Psoas muscle (tissue), 8 donors: Measurements from ENCODE around the gene PYGL. TPM values are rescaled to one million over a fixed set of nuclear protein-coding genes. Genes with fewer than 3 reads are reported as not detected.

Source experiments
- ATAC-seq, 4 donors: fragments of 200-7000 bp; cut with Tn5 transposase; one replicate each; pipeline ENCODE4 v1.9.1; 2020; ENCODE audit warnings: moderate library complexity in 3 of 4, mild to moderate bottlenecking in 2 of 4
- DNase-seq, 2 donors: peaks; one replicate each; pipeline ENCODE4 v3.0.0-alpha.2; 2020
- H3K27ac ChIP-seq: fragments of 200-600 bp; one replicate; pipeline ENCODE4 v1.8.0; 2022
- H3K27me3 ChIP-seq, 3 donors: fragments of 200-600 bp in 1 of 3; one replicate each; pipeline versions ENCODE4 v1.6.1 to v1.8.0; 2013 to 2022; ENCODE audit warnings: low read length in 2 of 3, mild to moderate bottlenecking in 2 of 3, moderate library complexity in 1 of 3; ENCODE audit not compliant: insufficient read depth in 3 of 3
- H3K36me3 ChIP-seq, 2 donors: fragments of 200-600 bp in 1 of 2; one replicate each; pipeline versions ENCODE4 v1.6.1 to v1.8.0; 2013 to 2022; ENCODE audit warnings: low read depth in 1 of 2, mild to moderate bottlenecking in 1 of 2, moderate library complexity in 1 of 2; ENCODE audit not compliant: insufficient read depth in 1 of 2
- H3K4me1 ChIP-seq: fragments of 200-600 bp; one replicate; pipeline ENCODE4 v1.8.0; 2022
- H3K4me3 ChIP-seq: fragments of 200-600 bp; one replicate; pipeline ENCODE4 v1.8.0; 2022; ENCODE audit warnings: mild to moderate bottlenecking
- H3K9me3 ChIP-seq: fragments of 200-600 bp; one replicate; pipeline ENCODE4 v1.8.0; 2022
- WGBS, 3 donors: extraction: QIAGEN DNeasy Blood & Tissue Kit; methylation state at CpG; one replicate each; pipeline versions ENCODE4 v1.1.6 to v1.1.7; 2013; 5-methylcytosine and 5-hydroxymethylcytosine counted together
- intact Hi-C, 2 donors: fragments of 100-400 bp; cut with DNase I; formaldehyde crosslinking; loops; one replicate each; pipeline versions ENCODE4 v1.11.0 to v1.14.2; 2022
- polyA plus RNA-seq, 3 donors: library from polyadenylated mRNA; stranded (reverse); fragments of 200-250 nt; gene quantifications; one replicate each; pipeline ENCODE4 v1.2.3, GENCODE V29; 2013
- total RNA-seq, 4 donors: library from RNA; stranded (reverse); fragmentation: NEBNext Ultra II Directional in 2 of 4; extraction: Animal tissue kit (Norgen Biotek cat#: 25700) in 2 of 4; gene quantifications; one replicate each; pipeline versions ENCODE4 v1.2.1 to v1.2.4, GENCODE V29; 2021 to 2023
- TF ChIP-seq, protein P1 (sequence below): fragments of 200-600 bp; IDR thresholded peaks from one replicate; pipeline ENCODE4 v1.8.0; 2022; ENCODE audit warnings: antibody characterized with exemption
- donor health status: healthy with polysubstance abuse.
- donor health status: DM: no; HTN: no; CAD: no; lungs with moderate emphysema.
- donor health status: Bipolar disorder and iron deficiency.
- donor health status: healthy.
- donor health status: DM: yes; HTN: yes; CAD: no.
- donor health status: DM: no; HTN: no; CAD: no.
- donor health status: DM: no; HTN: no; CAD: no.
- donor health status: DM: yes; HTN: yes; CAD: no.

The PYGL gene
- total and polyA plus RNA-seq, 7 donors, result 2.3 to 24.7 (median 7.6) TPM

DNA sequence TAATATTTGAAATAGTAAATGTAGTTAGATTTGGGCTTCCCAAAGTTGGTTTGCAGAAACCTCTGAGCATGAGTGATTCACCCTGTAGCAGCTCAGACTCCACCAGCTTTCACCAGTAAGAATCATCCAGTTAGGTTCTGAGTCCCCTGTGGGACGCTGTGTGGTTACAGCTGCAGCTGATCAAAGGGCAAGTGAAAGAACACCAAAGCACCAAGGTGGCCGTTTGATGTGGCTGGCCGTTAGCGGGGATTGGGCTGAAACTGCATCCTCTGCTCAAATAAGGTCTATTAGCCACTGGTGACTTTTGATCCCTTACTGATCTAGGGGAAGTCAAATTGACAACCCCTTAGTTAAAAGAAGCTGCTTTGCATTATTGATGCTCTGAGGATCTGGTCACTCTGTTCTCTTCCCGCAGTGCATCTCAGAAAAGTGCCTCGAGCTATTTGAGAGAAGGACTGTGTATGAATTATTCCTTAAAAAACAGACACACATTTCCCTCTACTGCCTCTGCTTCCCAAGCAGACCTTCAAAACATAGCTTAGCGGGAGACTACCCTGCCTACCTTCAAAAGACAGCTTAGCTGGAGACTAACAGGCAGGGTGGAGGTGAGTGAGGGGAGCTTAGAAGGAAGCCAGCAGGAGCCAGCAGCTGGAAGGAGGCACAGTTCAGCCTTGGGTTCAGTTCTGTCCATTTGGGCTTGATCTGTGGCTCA lies 68.8 kb downstream of the PYGL start:
- WGBS, 3 donors, result 31 to 48% (median 36%) methylated on average over 7 of the region's 7 CpGs
- H3K9me3 ChIP-seq, result no peaks in the 10 kb centered on the region
- intact Hi-C loops, result no loop called here
- no peaks in the 10 kb centered on the region for H3K4me1 ChIP-seq
- DNase-seq (no peak), ATAC-seq (no peak)
- no peaks in the 10 kb centered on the region for H3K36me3 ChIP-seq
- peaks cover 0 to 25% (median 9%) of the 10 kb centered on the region in 3 donors for H3K27me3 ChIP-seq
- TF ChIP-seq, protein P1, sequence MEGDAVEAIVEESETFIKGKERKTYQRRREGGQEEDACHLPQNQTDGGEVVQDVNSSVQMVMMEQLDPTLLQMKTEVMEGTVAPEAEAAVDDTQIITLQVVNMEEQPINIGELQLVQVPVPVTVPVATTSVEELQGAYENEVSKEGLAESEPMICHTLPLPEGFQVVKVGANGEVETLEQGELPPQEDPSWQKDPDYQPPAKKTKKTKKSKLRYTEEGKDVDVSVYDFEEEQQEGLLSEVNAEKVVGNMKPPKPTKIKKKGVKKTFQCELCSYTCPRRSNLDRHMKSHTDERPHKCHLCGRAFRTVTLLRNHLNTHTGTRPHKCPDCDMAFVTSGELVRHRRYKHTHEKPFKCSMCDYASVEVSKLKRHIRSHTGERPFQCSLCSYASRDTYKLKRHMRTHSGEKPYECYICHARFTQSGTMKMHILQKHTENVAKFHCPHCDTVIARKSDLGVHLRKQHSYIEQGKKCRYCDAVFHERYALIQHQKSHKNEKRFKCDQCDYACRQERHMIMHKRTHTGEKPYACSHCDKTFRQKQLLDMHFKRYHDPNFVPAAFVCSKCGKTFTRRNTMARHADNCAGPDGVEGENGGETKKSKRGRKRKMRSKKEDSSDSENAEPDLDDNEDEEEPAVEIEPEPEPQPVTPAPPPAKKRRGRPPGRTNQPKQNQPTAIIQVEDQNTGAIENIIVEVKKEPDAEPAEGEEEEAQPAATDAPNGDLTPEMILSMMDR, result no peak
- H3K27ac ChIP-seq, result no peak overlapping the region
- no peak overlapping the region for H3K4me3 ChIP-seq

- intact Hi-C loops, result no loop called here
- no peaks in the 10 kb centered on the region for H3K9me3 ChIP-seq
- H3K4me3 ChIP-seq, result no peak overlapping the region
- ATAC-seq (no peak), DNase-seq (no peak)
- no peaks in the 10 kb centered on the region for H3K4me1 ChIP-seq
- TF ChIP-seq, protein P1, result no peak
- peaks cover 0 to 33% (median 9%) of the 10 kb centered on the region in 3 donors for H3K27me3 ChIP-seq
- 77 to 83% (median 82%) methylated on average over 2 of the region's 2 CpGs for whole genome bisulfite sequencing, 3 donors
- H3K27ac ChIP-seq, result no peak overlapping the region
- no peaks in the 10 kb centered on the region for H3K36me3 ChIP-seq
Observed at GRCh38 chr14:50874757-50875156, 69.5 kb downstream of the PYGL start.

GRCh38 chr14:50871914-50872732 lies 72.2 kb downstream of the PYGL start, which contains the start of gene ABHD12B:
Gene ABHD12B, plus strand, starts transcription at chr14:50872053. Its CDS starts 122 bp downstream, at chr14:50872175.
- H3K4me3 ChIP-seq, result peak within 1 kb of the TSS; percentile 48
- TF ChIP-seq, protein P1, result no peak
- WGBS, 3 donors, result 6 to 10% (median 9%) methylated on average over 44 to 63 of the region's 63 CpGs
- peaks cover 0 to 39% (median 9%) of the 10 kb centered on the region in 3 donors for H3K27me3 ChIP-seq
- no peaks in the 10 kb centered on the region for H3K4me1 ChIP-seq
- no peaks in the 10 kb centered on the region for H3K9me3 ChIP-seq
- peak; percentile 23 to 55 (median 42) for ATAC-seq
- no peaks in the 10 kb centered on the region for H3K36me3 ChIP-seq
- H3K27ac ChIP-seq, result no peak within 1 kb of the TSS
- intact Hi-C loops, result no loop called here
- DNase-seq, result peak in 1 of 2 donors; percentile 21

GRCh38 chr14:50871228-50871627 lies 73.1 kb downstream of the PYGL start:
- 93 to 97% (median 94%) methylated on average over 5 of the region's 5 CpGs for WGBS, 3 donors
- H3K36me3 ChIP-seq, result no peaks in the 10 kb centered on the region
- DNase-seq (no peak), ATAC-seq (no peak)
- intact Hi-C loops, result no loop called here
- no peaks in the 10 kb centered on the region for H3K9me3 ChIP-seq
- TF ChIP-seq, protein P1, result no peak
- no peaks in the 10 kb centered on the region for H3K4me1 ChIP-seq
- H3K4me3 ChIP-seq, result no peak overlapping the region
- H3K27me3 ChIP-seq, result peaks cover 0 to 39% (median 8%) of the 10 kb centered on the region in 3 donors
- H3K27ac ChIP-seq, result no peak overlapping the region
